ENCODE data around the gene SPOUT1. TPM values are rescaled to one million over a fixed set of nuclear protein-coding genes. Genes with fewer than 3 reads are reported as not detected.
"Not testable (repeated sequence)": the region's sequence is repeated elsewhere in the genome, so short reads cannot be mapped to it uniquely, and the experiment has no call there.

The SPOUT1 gene, protein sequence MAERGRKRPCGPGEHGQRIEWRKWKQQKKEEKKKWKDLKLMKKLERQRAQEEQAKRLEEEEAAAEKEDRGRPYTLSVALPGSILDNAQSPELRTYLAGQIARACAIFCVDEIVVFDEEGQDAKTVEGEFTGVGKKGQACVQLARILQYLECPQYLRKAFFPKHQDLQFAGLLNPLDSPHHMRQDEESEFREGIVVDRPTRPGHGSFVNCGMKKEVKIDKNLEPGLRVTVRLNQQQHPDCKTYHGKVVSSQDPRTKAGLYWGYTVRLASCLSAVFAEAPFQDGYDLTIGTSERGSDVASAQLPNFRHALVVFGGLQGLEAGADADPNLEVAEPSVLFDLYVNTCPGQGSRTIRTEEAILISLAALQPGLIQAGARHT
- 45.8 TPM for total RNA-seq
- long read RNA-seq, full-length matches to known transcripts, result 42 of 93 reads
- long read RNA-seq, partial matches to known transcripts, result 4 of 93 reads
- long read RNA-seq, other reads (novel, unspliced or antisense), result 47 of 93 reads

DNA sequence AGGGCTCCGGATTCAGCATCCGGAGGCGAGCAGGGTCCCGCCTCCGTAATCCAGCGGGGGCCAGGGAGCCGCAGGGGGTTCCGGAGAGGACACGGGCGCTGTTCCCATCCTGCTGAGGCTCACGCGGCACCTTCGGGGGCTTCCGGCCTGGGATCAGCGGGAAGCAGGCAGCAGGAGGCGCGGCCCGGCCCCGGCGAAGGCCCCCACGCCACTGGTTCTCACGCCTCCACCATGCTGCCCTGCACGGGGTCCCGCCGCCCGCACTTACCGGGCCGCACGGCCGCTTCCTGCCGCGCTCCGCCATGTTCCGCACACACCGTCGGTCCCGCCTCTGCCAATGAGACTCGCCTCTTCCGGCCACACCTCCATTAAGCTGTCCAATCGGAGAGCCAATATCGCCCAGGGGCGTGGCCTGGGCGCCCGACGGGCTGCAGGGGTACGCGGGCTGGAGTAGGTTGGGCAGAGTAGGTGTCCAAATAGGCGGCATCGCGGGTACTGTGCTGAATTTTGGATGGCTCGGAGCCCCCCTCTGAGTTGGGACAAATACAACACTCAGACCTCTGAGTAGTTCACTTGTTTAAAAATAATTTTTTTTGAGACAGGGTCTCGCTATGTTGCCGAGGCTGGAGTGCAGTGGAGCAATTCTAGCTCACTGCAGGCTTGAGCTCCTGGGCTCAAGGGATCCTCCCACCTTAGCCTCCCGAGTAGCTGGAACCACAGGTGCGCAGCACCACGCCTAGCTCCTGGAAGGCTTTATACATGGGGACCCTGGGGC, at the start of gene SPOUT1:
TSS of gene SPOUT1 (minus strand) at position 318 of the 775 bp plus-strand sequence. CDS start at position 304, 14 bp downstream.
- peak within 1 kb of the TSS; percentile 85 for H3K27ac ChIP-seq
- intact Hi-C loops (cut with DNase I), result no loop called here
- ATAC-seq, result peak; percentile 99
- H3K4me1 ChIP-seq, result peaks cover 7% of the 10 kb centered on the region
- DNase-seq, result peak; percentile 96
- peak within 1 kb of the TSS; percentile 90 for H3K4me3 ChIP-seq
- H3K27me3 ChIP-seq, result no peaks in the 10 kb centered on the region
- H3K9me3 ChIP-seq, result no peaks in the 10 kb centered on the region
- TF ChIP-seq, protein P1, sequence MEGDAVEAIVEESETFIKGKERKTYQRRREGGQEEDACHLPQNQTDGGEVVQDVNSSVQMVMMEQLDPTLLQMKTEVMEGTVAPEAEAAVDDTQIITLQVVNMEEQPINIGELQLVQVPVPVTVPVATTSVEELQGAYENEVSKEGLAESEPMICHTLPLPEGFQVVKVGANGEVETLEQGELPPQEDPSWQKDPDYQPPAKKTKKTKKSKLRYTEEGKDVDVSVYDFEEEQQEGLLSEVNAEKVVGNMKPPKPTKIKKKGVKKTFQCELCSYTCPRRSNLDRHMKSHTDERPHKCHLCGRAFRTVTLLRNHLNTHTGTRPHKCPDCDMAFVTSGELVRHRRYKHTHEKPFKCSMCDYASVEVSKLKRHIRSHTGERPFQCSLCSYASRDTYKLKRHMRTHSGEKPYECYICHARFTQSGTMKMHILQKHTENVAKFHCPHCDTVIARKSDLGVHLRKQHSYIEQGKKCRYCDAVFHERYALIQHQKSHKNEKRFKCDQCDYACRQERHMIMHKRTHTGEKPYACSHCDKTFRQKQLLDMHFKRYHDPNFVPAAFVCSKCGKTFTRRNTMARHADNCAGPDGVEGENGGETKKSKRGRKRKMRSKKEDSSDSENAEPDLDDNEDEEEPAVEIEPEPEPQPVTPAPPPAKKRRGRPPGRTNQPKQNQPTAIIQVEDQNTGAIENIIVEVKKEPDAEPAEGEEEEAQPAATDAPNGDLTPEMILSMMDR (IDR thresholded peaks at IDR 0.05), result no peak
- peaks cover 27% of the 10 kb centered on the region for H3K36me3 ChIP-seq

DNA sequence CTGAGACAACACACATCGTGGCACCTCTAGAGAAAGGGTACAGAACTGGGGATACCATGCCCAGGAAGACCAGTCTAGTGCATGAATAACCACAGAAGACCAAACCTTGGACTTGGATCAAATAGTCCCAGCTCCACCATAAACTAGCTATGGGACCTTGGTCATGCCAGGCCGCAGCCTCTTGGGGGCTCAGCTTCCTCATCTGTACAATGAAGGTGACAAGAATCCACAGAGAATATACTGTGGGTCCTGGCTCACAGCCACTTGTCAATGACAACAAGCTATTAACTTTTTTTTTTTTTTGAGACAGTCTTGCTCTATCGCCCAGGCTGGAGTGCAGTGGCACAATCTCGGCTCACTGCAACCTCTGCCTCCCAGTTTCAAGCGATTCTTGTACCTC, 48.3 kb upstream of the SPOUT1 start:
- TF ChIP-seq, protein P1 (IDR thresholded peaks at IDR 0.05), result no peak
- ATAC-seq (no peak), DNase-seq (no peak)
- Histone ChIP-seq H3K9me3 (no peaks in the 10 kb centered on the region), H3K27ac (no peak overlapping the region), H3K27me3 (no peaks in the 10 kb centered on the region), H3K36me3 (no peaks in the 10 kb centered on the region), H3K4me1 (peaks cover 11% of the 10 kb centered on the region), H3K4me3 (no peak overlapping the region)
- intact Hi-C loops (cut with DNase I), result no loop called here

DNA sequence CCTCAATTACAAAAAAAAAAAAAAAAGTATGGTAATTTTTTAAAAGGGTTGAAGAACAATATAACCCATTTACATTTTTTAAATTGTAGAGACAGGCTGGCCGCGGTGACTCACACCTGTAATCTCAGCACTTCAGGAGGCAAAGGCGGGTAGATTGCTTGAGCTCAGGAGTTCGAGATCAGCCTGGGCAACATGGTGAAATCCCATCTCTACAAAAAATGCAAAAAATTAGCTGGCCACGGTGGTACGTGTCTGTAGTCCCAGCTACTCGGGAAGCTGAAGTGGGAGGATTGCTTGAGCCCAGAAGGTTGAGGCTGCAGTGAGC, 41.3 kb upstream of the SPOUT1 start:
- H3K27ac ChIP-seq; H3K4me3 ChIP-seq; H3K9me3 ChIP-seq; H3K4me1 ChIP-seq; intact Hi-C loops (cut with DNase I); ATAC-seq; H3K36me3 ChIP-seq; H3K27me3 ChIP-seq; DNase-seq: not testable (repeated sequence)

DNA sequence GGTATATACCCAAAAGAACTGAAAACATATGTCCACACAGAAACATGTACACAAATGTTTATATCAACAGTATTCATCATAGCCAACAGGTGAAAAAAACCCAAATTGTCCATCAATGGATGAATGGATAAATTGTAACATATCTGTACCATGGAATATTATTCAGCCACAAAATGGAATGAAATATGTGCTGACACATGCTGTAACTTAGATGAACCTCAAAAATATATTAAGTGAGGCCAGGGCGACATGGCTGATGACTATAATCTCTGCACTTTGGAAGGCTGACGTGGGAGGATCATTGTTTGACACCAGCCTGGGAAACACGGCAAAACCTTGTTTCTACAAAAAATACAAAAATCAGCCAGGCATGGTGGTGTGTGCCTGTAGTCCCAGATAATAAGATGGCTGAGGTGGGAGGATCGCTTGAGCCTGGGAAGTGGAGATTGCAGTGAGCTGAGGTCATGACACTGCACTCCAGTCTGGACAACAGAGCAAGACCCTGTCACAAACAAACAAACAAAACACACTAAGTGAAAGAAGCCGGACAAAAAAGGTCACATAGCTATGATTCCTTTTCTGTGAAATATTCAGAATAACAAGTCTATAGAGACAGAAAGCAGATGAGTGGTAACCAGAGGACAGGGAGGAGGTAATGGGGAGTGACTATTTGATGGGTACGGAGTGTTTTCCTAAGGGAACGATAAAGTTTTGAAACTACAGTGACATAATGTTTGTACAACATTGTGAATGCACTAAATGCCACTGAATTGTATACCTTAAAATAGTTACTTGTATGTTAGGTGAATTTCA, 40.7 kb upstream of the SPOUT1 start:
- DNase-seq, result no peak

DNA sequence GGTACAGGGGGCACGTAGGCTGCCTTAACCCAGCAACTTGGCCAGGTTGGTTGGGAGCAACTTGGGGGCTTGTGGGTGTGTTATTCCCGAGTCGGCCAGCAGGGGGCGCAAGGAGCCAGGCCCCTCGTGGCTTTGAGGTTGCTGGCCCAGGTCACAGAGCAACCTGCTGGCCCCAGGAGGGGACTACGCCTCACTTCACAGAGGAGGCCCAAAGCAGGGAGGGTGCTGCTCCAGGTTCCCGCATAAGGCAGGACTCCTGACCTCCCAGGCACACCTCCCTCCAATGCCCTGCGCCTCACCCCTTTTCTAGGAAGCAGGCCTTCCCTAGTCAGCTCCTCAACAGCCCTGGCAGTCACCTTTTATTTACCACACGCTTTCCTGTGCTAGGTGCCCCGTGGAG, 34.1 kb upstream of the SPOUT1 start:
- DNase-seq, result peak; percentile 92
- Histone ChIP-seq H3K4me1 (peaks cover 16% of the 10 kb centered on the region), H3K27me3 (no peaks in the 10 kb centered on the region), H3K27ac (no peak overlapping the region), H3K36me3 (no peaks in the 10 kb centered on the region), H3K4me3 (no peak overlapping the region), H3K9me3 (no peaks in the 10 kb centered on the region)
- ATAC-seq, result peak; percentile 94
- TF ChIP-seq, protein P1 (IDR thresholded peaks at IDR 0.05), result peak; percentile 98
- intact Hi-C loops (cut with DNase I), result loop anchor here (5.0 kb wide), 1 partner anchor 64 kb away; no protein-coding TSS in a partner anchor

More for the DNA sequence above, 40.7 kb upstream of the SPOUT1 start:
- no peak for ATAC-seq
- Histone ChIP-seq H3K27ac (no peak overlapping the region), H3K27me3 (no peaks in the 10 kb centered on the region), H3K4me3 (no peak overlapping the region), H3K4me1 (no peaks in the 10 kb centered on the region), H3K9me3 (no peaks in the 10 kb centered on the region), H3K36me3 (no peaks in the 10 kb centered on the region)
- TF ChIP-seq, protein P1 (IDR thresholded peaks at IDR 0.05), result no peak
- intact Hi-C loops (cut with DNase I), result no loop called here

All from upper lobe of right lung (tissue), 1 donor.